ENCODE results near the gene CLRN2. TPM values are rescaled to one million over a fixed set of nuclear protein-coding genes. Genes with fewer than 3 reads are reported as not detected.

Gene CLRN2
- total RNA-seq, 1 experiment from 2014 or later = not detected

DNA sequence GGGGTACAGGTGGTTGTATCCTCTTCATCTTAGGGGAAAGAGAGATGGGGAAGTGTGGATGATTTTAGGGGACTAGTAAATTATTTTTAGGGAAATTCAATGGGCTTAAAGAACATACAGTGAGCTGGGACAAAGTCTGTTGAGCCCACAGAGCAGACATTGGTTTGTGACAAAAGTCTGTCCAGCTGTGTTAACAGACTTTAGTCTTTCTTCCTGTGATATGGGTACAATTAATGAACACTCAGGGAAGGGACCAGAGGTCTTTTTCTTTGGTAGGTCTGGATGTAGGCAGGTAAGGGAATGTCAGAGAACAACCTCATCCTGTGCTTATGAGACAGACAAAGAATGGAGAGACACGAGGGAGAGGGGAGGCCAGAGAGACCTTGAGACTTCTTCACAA, 2.0 kb downstream of the CLRN2 start:
- Histone ChIP-seq H3K79me1 (ENCODE audit: insufficient read depth, low read depth, low read length, poor library complexity, severe bottlenecking) (no peaks in the 10 kb centered on the region), H4K91ac (ENCODE audit: insufficient read length, low read depth, low read length) (no peak overlapping the region), H3K14ac (ENCODE audit: insufficient read depth, low read length) (no peak overlapping the region), H3K23ac (ENCODE audit: insufficient read length, low read depth, low read length) (no peak overlapping the region), H4K8ac (replicated peaks; ENCODE audit: insufficient read length, low read depth, low read length) (no peak overlapping the region), H3K4me2 (ENCODE audit: insufficient read depth, insufficient read length, low read length) (peak overlapping the region; percentile 33), H3K4me1 (ENCODE audit: insufficient read depth, low read length) (peaks cover 5% of the 10 kb centered on the region; the same call in 1 of the 2 replicates), H3T11ph (ENCODE audit: low read length) (no peak overlapping the region), H3K23me2 (ENCODE audit: insufficient read length, low read depth, low read length, poor library complexity, severe bottlenecking) (peaks cover 4% of the 10 kb centered on the region), H3K56ac (ENCODE audit: insufficient read length, low read depth, low read length) (no peak overlapping the region), H2BK12ac (ENCODE audit: insufficient read length, low read depth, low read length) (no peak overlapping the region), H3K4ac (ENCODE audit: low read depth, low read length) (no peak overlapping the region), H3K9me3 (ENCODE audit: control insufficient read depth, low read depth, low read length) (no peaks in the 10 kb centered on the region), H3K18ac (ENCODE audit: insufficient read length, low read depth, low read length) (no peak overlapping the region), H4K5ac (ENCODE audit: insufficient read length, low read depth, low read length) (no peak overlapping the region), H2BK20ac (ENCODE audit: low read depth, low read length, poor library complexity, severe bottlenecking) (no peak overlapping the region), H2BK120ac (ENCODE audit: low read depth, low read length, poor library complexity, severe bottlenecking) (no peak overlapping the region), H4K20me1 (ENCODE audit: control insufficient read depth, insufficient read depth, insufficient read length) (no peaks in the 10 kb centered on the region), H2AK5ac (ENCODE audit: insufficient read length, low read length) (no peak overlapping the region), H3K9ac (ENCODE audit: extremely low read depth, insufficient read length, low read length) (no peak overlapping the region), H2AFZ (ENCODE audit: low read length) (no peak overlapping the region), H3K27me3 (ENCODE audit: insufficient read depth, low read length) (no peaks in the 10 kb centered on the region), H3K27ac (ENCODE audit: insufficient read length, low read depth, low read length) (no peak overlapping the region), H3K79me2 (ENCODE audit: insufficient read depth, low read length) (no peaks in the 10 kb centered on the region), H2BK15ac (ENCODE audit: low read depth, low read length) (no peak overlapping the region), H2BK5ac (ENCODE audit: insufficient read length, low read length) (no peak overlapping the region)
- Mint-ChIP-seq H3K27ac (no peak overlapping the region), H3K27me3 (ENCODE audit: low read depth) (peaks cover 49% of the 10 kb centered on the region), H3K36me3 (ENCODE audit: insufficient read depth in 1 of 3, low read depth in 3 of 3) (no peaks in the 10 kb centered on the region), H3K9me3 (no peaks in the 10 kb centered on the region), H3K4me1 (peaks cover 48% of the 10 kb centered on the region in 2 experiments), H3K4me3 (peak overlapping the region in 1 of 2 experiments; percentile 11; a peak in 1 of 5 replicates)
- DNase-seq = no peak
- WGBS (ENCODE audit: extremely low coverage, insufficient read length, low lambda C conversion rate) = no CpG with 5 or more reads among the region's 1 CpG
- TF ChIP-seq, protein P1, sequence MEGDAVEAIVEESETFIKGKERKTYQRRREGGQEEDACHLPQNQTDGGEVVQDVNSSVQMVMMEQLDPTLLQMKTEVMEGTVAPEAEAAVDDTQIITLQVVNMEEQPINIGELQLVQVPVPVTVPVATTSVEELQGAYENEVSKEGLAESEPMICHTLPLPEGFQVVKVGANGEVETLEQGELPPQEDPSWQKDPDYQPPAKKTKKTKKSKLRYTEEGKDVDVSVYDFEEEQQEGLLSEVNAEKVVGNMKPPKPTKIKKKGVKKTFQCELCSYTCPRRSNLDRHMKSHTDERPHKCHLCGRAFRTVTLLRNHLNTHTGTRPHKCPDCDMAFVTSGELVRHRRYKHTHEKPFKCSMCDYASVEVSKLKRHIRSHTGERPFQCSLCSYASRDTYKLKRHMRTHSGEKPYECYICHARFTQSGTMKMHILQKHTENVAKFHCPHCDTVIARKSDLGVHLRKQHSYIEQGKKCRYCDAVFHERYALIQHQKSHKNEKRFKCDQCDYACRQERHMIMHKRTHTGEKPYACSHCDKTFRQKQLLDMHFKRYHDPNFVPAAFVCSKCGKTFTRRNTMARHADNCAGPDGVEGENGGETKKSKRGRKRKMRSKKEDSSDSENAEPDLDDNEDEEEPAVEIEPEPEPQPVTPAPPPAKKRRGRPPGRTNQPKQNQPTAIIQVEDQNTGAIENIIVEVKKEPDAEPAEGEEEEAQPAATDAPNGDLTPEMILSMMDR (conservative IDR thresholded peaks at IDR 0.05) = no peak

Data from H9 (cell line).